ENCODE results near the gene TTC28. TPM values are rescaled to one million over a fixed set of nuclear protein-coding genes. Genes with fewer than 3 reads are reported as not detected.

TTC28 gene
- total and polyA plus RNA-seq, 12 donors = 2.1 to 27.7 (median 20.4) TPM

GRCh38 chr22:28222976-28223745 lies 456.5 kb downstream of the TTC28 start:
- TF ChIP-seq CTCF (IDR thresholded peaks at IDR 0.05) = no peak
- peak in 5 of 8 donors; percentile 25 to 66 (median 43) for ATAC-seq
- intact Hi-C loops (cut with DNase I) = no loop called here

GRCh38 chr22:28222571-28222970 lies 457.1 kb downstream of the TTC28 start:
- peaks cover 0 to 37% (median 0%) of the 10 kb centered on the region in 9 donors for H3K4me1 ChIP-seq
- H3K9me3 ChIP-seq = no peaks in the 10 kb centered on the region
- 93 to 98% methylated on average over 2 of the region's 2 CpGs for WGBS, 2 donors
- no peak for TF ChIP-seq CTCF (IDR thresholded peaks at IDR 0.05)
- no peak for DNase-seq
- no peak overlapping the region for H3K4me3 ChIP-seq
- ATAC-seq = no peak
- H3K36me3 ChIP-seq = no peaks in the 10 kb centered on the region
- no peak overlapping the region for H3K27ac ChIP-seq
- H3K27me3 ChIP-seq = no peaks in the 10 kb centered on the region
- intact Hi-C loops (cut with DNase I) = no loop called here

More at GRCh38 chr22:28222976-28223745, 456.5 kb downstream of the TTC28 start:
- no peaks in the 10 kb centered on the region for H3K27me3 ChIP-seq
- H3K9me3 ChIP-seq = no peaks in the 10 kb centered on the region
- no peaks in the 10 kb centered on the region for H3K36me3 ChIP-seq
- H3K27ac ChIP-seq = no peak overlapping the region
- WGBS, 2 donors = 62 to 73% methylated on average over 3 of the region's 3 CpGs
- no peak overlapping the region for H3K4me3 ChIP-seq
- peaks cover 0 to 37% (median 0%) of the 10 kb centered on the region in 9 donors for H3K4me1 ChIP-seq
- DNase-seq = no peak

- ATAC-seq (no peak), DNase-seq (no peak)
- Histone ChIP-seq H3K4me3 (no peak overlapping the region), H3K27me3 (no peaks in the 10 kb centered on the region), H3K9me3 (no peaks in the 10 kb centered on the region), H3K4me1 (peaks cover 0 to 37% (median 0%) of the 10 kb centered on the region in 9 donors), H3K36me3 (no peaks in the 10 kb centered on the region), H3K27ac (no peak overlapping the region)
- intact Hi-C loops (cut with DNase I) = no loop called here
- no peak for TF ChIP-seq CTCF (IDR thresholded peaks at IDR 0.05)
- 75 to 77% methylated on average over 3 of the region's 3 CpGs for WGBS, 2 donors
Measured at GRCh38 chr22:28222052-28222451, 457.6 kb downstream of the TTC28 start.

GRCh38 chr22:28220626-28221363 lies 458.8 kb downstream of the TTC28 start:
- Histone ChIP-seq H3K36me3 (no peaks in the 10 kb centered on the region), H3K27me3 (no peaks in the 10 kb centered on the region), H3K4me3 (no peak overlapping the region), H3K27ac (peak overlapping the region in 1 of 10 donors; percentile 17), H3K9me3 (no peaks in the 10 kb centered on the region), H3K4me1 (peaks cover 0 to 37% (median 0%) of the 10 kb centered on the region in 9 donors)
- intact Hi-C loops (cut with DNase I) = no loop called here
- whole genome bisulfite sequencing, 2 donors = 65 to 70% methylated on average over 5 of the region's 5 CpGs
- no peak for TF ChIP-seq CTCF (IDR thresholded peaks at IDR 0.05)
- peak in 3 of 8 donors; percentile 38 to 59 (median 46) for ATAC-seq
- DNase-seq = no peak
